Measurements from ENCODE around the gene UBASH3B. TPM values are rescaled to one million over a fixed set of nuclear protein-coding genes. Genes with fewer than 3 reads are reported as not detected.

Gene UBASH3B
- total RNA-seq, 1 experiment from 2014 or later: 8.0 TPM

GRCh38 chr11:122843281-122844141, 188.0 kb downstream of the UBASH3B start:
- Histone ChIP-seq H2BK15ac (ENCODE audit: low read depth, low read length) (no peak overlapping the region), H3K56ac (ENCODE audit: insufficient read length, low read depth, low read length) (no peak overlapping the region), H4K8ac (replicated peaks; ENCODE audit: insufficient read length, low read depth, low read length) (no peak overlapping the region), H3T11ph (ENCODE audit: low read length) (no peak overlapping the region), H2AK5ac (ENCODE audit: insufficient read length, low read length) (no peak overlapping the region), H3K23ac (ENCODE audit: insufficient read length, low read depth, low read length) (no peak overlapping the region), H2BK5ac (ENCODE audit: insufficient read length, low read length) (no peak overlapping the region), H3K23me2 (ENCODE audit: insufficient read length, low read depth, low read length, poor library complexity, severe bottlenecking) (no peaks in the 10 kb centered on the region), H3K79me1 (ENCODE audit: insufficient read depth, low read depth, low read length, poor library complexity, severe bottlenecking) (no peaks in the 10 kb centered on the region), H3K14ac (ENCODE audit: insufficient read depth, low read length) (no peak overlapping the region), H2AFZ (ENCODE audit: low read length) (no peak overlapping the region), H3K79me2 (ENCODE audit: insufficient read depth, low read length) (no peaks in the 10 kb centered on the region), H4K5ac (ENCODE audit: insufficient read length, low read depth, low read length) (no peak overlapping the region), H3K4me2 (ENCODE audit: insufficient read depth, insufficient read length, low read length) (no peak overlapping the region), H4K20me1 (ENCODE audit: control insufficient read depth, insufficient read depth, insufficient read length) (no peaks in the 10 kb centered on the region), H3K4ac (ENCODE audit: low read depth, low read length) (no peak overlapping the region), H3K18ac (ENCODE audit: insufficient read length, low read depth, low read length) (no peak overlapping the region), H4K91ac (ENCODE audit: insufficient read length, low read depth, low read length) (no peak overlapping the region), H2BK20ac (ENCODE audit: low read depth, low read length, poor library complexity, severe bottlenecking) (no peak overlapping the region), H2BK12ac (ENCODE audit: insufficient read length, low read depth, low read length) (no peak overlapping the region), H3K27ac (ENCODE audit: insufficient read length, low read depth, low read length) (no peak overlapping the region), H2BK120ac (ENCODE audit: low read depth, low read length, poor library complexity, severe bottlenecking) (no peak overlapping the region), H3K4me1 (ENCODE audit: insufficient read depth, low read length) (no peaks in the 10 kb centered on the region), H3K9ac (ENCODE audit: extremely low read depth, insufficient read length, low read length) (no peak overlapping the region), H3K9me3 (ENCODE audit: control insufficient read depth, low read depth, low read length) (no peaks in the 10 kb centered on the region), H3K27me3 (ENCODE audit: insufficient read depth, low read length) (no peaks in the 10 kb centered on the region)
- H3K4me3 Mint-ChIP-seq: no peak overlapping the region
- no peak overlapping the region for H3K27ac Mint-ChIP-seq
- no CpG with 5 or more reads among the region's 10 CpGs for WGBS (ENCODE audit: extremely low coverage, insufficient read length, low lambda C conversion rate)
- TF ChIP-seq CTCF (conservative IDR thresholded peaks at IDR 0.05): no peak
- no peak for DNase-seq
- no peaks in the 10 kb centered on the region; a peak in 1 of 5 replicates for H3K9me3 Mint-ChIP-seq
- H3K36me3 Mint-ChIP-seq (ENCODE audit: insufficient read depth in 1 of 3, low read depth in 3 of 3): no peaks in the 10 kb centered on the region
- H3K4me1 Mint-ChIP-seq: no peaks in the 10 kb centered on the region
- H3K27me3 Mint-ChIP-seq (ENCODE audit: low read depth): no peaks in the 10 kb centered on the region
